Erythroblast (primary cell): Measurements from ENCODE around the gene PHF21B.

ENCODE experiments used
- DNase-seq, 2 experiments: peaks; one replicate each; lab custom pipeline; 2025; lab: John Stamatoyannopoulos, UW
- GATA1 ChIP-seq: IDR thresholded peaks from 2 replicates; pipeline ENCODE4 v1.6.1; 2011; ENCODE audit warnings: low read depth, mild to moderate bottlenecking, control low read depth, low read length, moderate library complexity
- POLR2A ChIP-seq: IDR thresholded peaks from 2 replicates; pipeline ENCODE4 v1.6.1; 2011; ENCODE audit warnings: mild to moderate bottlenecking, low read length

PHF21B gene

GRCh38 chr22:44842417-44842816 is 167.4 kb downstream of the PHF21B start:
- no peak for TF ChIP-seq GATA1
- no peak for TF ChIP-seq POLR2A
- no peak for DNase-seq

DNA sequence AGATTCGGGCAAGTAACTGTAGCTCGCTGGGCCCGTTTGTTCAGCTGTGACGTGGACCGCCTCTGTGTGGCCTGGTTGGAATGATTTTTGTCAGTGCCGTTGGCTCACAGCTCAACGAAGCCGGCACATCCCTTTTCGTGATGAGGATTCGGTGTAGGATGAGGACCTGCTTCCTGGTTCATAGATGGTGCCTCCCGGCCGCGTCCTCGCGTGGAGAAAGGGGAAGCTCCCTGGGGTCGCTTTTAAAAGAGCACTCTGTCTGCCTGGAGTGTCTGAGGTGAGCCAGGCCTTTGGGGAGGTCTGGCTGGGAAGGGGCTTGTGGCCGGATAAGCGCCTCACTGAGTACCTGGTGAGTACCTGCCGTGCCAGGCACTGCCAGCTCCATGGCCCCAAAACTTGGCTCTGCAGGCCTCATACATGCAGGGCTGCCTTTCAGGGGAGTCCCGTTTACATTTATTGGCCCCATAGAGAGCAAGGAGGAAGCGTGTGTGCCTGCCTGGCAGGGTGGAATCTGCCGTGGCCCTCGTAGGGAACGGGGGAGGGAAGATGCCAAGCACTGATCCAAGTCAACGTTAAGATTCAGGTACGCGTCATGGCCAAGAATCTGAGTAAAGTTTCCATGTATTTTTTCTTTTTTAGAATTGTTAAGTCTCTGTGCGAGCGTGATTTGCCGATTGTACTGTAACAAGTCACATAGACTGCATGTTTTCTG is 169.0 kb downstream of the PHF21B start:
- TF ChIP-seq POLR2A = no peak
- no peak for TF ChIP-seq GATA1
- no peak for DNase-seq

DNA sequence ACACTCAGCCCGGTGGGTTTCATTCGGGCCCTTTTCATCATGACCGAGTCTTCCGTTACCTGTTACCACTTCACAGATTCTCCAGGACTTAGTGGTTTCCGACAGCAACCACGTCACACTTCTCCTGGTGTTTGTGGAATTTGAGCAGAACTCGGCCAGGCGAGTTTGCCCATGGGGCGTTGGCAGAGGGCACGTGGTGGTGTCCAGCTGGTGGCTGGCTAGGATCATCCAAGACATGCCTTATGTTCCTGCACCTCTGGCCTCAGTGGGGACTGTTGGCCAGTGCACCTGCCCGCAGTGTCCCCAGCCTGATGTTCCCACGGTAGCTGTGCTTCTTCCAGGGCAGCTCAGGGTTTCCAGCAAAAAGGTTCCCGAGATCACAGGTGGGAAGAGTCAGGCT is 170.1 kb downstream of the PHF21B start:
- DNase-seq = no peak
- TF ChIP-seq GATA1 = no peak

DNA sequence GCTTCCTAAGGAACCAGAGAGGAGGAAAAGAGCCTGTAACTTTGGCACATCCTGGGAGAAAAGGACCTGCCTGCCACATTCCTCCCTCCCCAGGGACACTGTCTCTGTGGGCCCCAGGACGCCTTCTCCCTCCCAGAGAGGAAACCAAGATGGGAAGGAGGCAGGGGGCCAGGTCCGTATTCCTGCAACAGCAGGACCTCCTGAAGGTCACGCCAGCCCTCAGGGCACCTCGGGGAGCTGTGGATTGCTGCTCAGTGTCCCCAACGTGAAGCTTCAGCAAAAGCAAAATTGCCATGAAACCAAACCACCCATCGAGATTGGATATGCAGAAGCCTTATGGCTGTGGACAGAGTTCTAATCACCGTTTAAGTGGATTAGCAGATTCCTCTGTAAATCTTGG is 170.7 kb downstream of the PHF21B start:
- TF ChIP-seq GATA1 = no peak
- no peak for TF ChIP-seq POLR2A
- DNase-seq = no peak

GRCh38 chr22:44838316-44839016 is 171.3 kb downstream of the PHF21B start:
- no peak for TF ChIP-seq GATA1
- TF ChIP-seq POLR2A = no peak
- DNase-seq = no peak

DNA sequence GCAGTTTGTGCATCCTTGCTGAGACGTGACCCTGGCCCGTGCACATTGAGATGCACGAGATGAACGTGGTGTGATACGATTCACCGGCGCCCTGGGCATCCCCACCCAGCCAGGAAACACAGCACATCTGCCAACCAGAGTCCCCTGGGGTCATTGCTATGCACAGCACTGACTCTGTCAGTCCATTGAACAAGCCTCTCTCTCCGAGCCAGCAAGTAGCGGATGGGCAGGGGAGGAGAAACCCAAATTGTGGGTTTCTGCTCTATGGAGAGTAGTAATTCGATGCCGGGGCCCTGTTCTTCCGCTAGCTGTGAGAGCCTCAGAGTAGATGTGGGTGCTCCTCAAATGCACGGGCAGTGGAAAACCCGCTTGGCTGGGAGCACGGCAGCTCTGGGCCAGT is 172.3 kb downstream of the PHF21B start:
- TF ChIP-seq GATA1 (no peak), POLR2A (no peak)
- no peak for DNase-seq

- TF ChIP-seq POLR2A = no peak
- TF ChIP-seq GATA1 = no peak
- DNase-seq = no peak
Observed at GRCh38 chr22:44834065-44834464, 175.7 kb downstream of the PHF21B start.

GRCh38 chr22:44831885-44832284 is 177.9 kb downstream of the PHF21B start:
- DNase-seq = no peak
- TF ChIP-seq GATA1 (no peak), POLR2A (no peak)
